Naive thymus-derived CD4-positive, alpha-beta T cell (primary cell): ENCODE data around the gene LRFN2. TPM values are rescaled to one million over a fixed set of nuclear protein-coding genes. Genes with fewer than 3 reads are reported as not detected.

ENCODE experiments used
- ATAC-seq: fragments of 150-1000 bp; cut with Tn5 transposase; 2 replicates; pipeline ENCODE4 v1.10.0; 2021; ENCODE audit warnings: mild to moderate bottlenecking, moderate library complexity
- CTCF ChIA-PET: fragments of 350-600 bp; sonication (Branson Sonifier 250); formaldehyde crosslinking; loops from one replicate; lab custom pipeline; 2021; ENCODE audit warnings: antibody characterized with exemption; lab: Charles Lee
- POLR2A ChIA-PET: fragments of 350-600 bp; sonication (Branson Sonifier 250); formaldehyde crosslinking; loops from one replicate; lab custom pipeline; 2021; ENCODE audit warnings: antibody characterized with exemption, inconsistent platforms; lab: Charles Lee
- DNase-seq, 9 donors: peaks; one replicate each; pipeline versions ENCODE4 v3.0.0 to v3.0.0-alpha.2; 2020 to 2022; ENCODE audit warnings: mixed read lengths in 1 of 9
- H3K27ac ChIP-seq: one replicate; pipeline ENCODE4 v1.7.0; 2013; ENCODE audit warnings: mild to moderate bottlenecking, low read depth, low read length, moderate library complexity
- H3K27me3 ChIP-seq, 2 donors: one replicate each; pipeline ENCODE4 v1.7.0; 2013; ENCODE audit warnings: low read length in 2 of 2, mild to moderate bottlenecking in 2 of 2, moderate library complexity in 2 of 2; ENCODE audit not compliant: control insufficient read depth in 2 of 2, insufficient read depth in 2 of 2
- H3K36me3 ChIP-seq, 3 experiments: 1 replicate in 2 of 3; 2 replicates in 1 of 3; pipeline ENCODE4 v1.7.0; 2013; ENCODE audit warnings: low read length in 3 of 3, mild to moderate bottlenecking in 3 of 3, moderate library complexity in 1 of 3; ENCODE audit not compliant: insufficient read depth in 3 of 3, control insufficient read depth in 2 of 3
- H3K4me1 ChIP-seq, 2 donors: one replicate each; pipeline ENCODE4 v1.7.0; 2013; ENCODE audit warnings: low read length in 2 of 2, mild to moderate bottlenecking in 2 of 2, moderate library complexity in 1 of 2; ENCODE audit not compliant: control insufficient read depth in 2 of 2, insufficient read depth in 2 of 2
- H3K4me3 ChIP-seq: 2 replicates; pipeline ENCODE4 v1.7.0; 2013; ENCODE audit warnings: mild to moderate bottlenecking, low read length
- H3K9me3 ChIP-seq, 3 experiments: 1 replicate in 2 of 3; 2 replicates in 1 of 3; pipeline ENCODE4 v1.7.0; 2013; ENCODE audit warnings: low read length in 3 of 3; ENCODE audit not compliant: control insufficient read depth in 2 of 3
- H3K27ac Mint-ChIP-seq, 9 donors: one replicate each; pipeline ENCODE4 v1.8.0; 2020 to 2022; ENCODE audit warnings: mixed read lengths in 9 of 9, mild to moderate bottlenecking in 8 of 9, moderate library complexity in 5 of 9, inconsistent platforms in 2 of 9
- H3K27me3 Mint-ChIP-seq, 5 donors: one replicate each; pipeline ENCODE4 v1.8.0; 2021 to 2022; ENCODE audit warnings: mixed read lengths in 5 of 5, mild to moderate bottlenecking in 1 of 5
- H3K36me3 Mint-ChIP-seq, 5 donors: one replicate each; pipeline ENCODE4 v1.8.0; 2020 to 2022; ENCODE audit warnings: mixed read lengths in 5 of 5, mild to moderate bottlenecking in 3 of 5, inconsistent platforms in 1 of 5
- H3K4me1 Mint-ChIP-seq, 7 donors: one replicate each; pipeline ENCODE4 v1.8.0; 2020 to 2022; ENCODE audit warnings: mixed read lengths in 7 of 7, mild to moderate bottlenecking in 3 of 7, inconsistent platforms in 1 of 7
- H3K4me3 Mint-ChIP-seq, 10 donors: one replicate each; pipeline ENCODE4 v1.8.0; 2020 to 2022; ENCODE audit warnings: mild to moderate bottlenecking in 10 of 10, mixed read lengths in 10 of 10, moderate library complexity in 6 of 10, inconsistent platforms in 2 of 10
- H3K9me3 Mint-ChIP-seq, 11 donors: one replicate each; pipeline ENCODE4 v1.8.0; 2020 to 2022; ENCODE audit warnings: mixed read lengths in 11 of 11, mild to moderate bottlenecking in 4 of 11, inconsistent platforms in 1 of 11, moderate library complexity in 1 of 11
- intact Hi-C, 2 donors: fragments of 100-400 bp; cut with micrococcal nuclease; formaldehyde crosslinking; loops; one replicate each; pipeline ENCODE4 v1.15.1; 2023
- polyA plus RNA-seq, 2 donors: library from polyadenylated mRNA; unstranded; fragments of 300-500 nt; fragmentation: Illumina TruSeq; gene quantifications; one replicate each; pipeline ENCODE4 v1.2.3, GENCODE V29; 2021
- total RNA-seq, 6 experiments: library from RNA in 5 of 6; stranded (reverse) in 5 of 6; gene quantifications; 1 replicate in 5 of 6; 2 replicates in 1 of 6; pipeline ENCODE4 v1.2.3 and lab custom pipeline; 2021 to 2026

LRFN2 gene
- total and polyA plus RNA-seq, 7 experiments from 2014 or later, result 0.13 to 4.6 (median 0.43) TPM; not detected in 2

- Mint-ChIP-seq H3K4me3 (no peak overlapping the region), H3K27ac (no peak overlapping the region), H3K27me3 (peaks cover 0 to 43% (median 0%) of the 10 kb centered on the region in 5 donors), H3K4me1 (peaks cover 0 to 10% (median 0%) of the 10 kb centered on the region in 7 donors), H3K9me3 (no peaks in the 10 kb centered on the region), H3K36me3 (peaks cover 0 to 2% (median 0%) of the 10 kb centered on the region in 5 donors)
- Histone ChIP-seq H3K27ac (no peak overlapping the region), H3K27me3 (no peaks in the 10 kb centered on the region), H3K36me3 (no peaks in the 10 kb centered on the region), H3K4me1 (no peaks in the 10 kb centered on the region), H3K9me3 (no peaks in the 10 kb centered on the region), H3K4me3 (no peak overlapping the region)
- ChIA-PET CTCF (no interaction called here), POLR2A (interaction anchor here (0.8 kb wide), 1 partner anchor 59 kb away, joined by 3 read pairs; no protein-coding TSS in a partner anchor)
- DNase-seq (no peak), ATAC-seq (no peak)
- intact Hi-C loops, result no loop called here
Observed at GRCh38 chr6:40426346-40427066, 160.7 kb downstream of the LRFN2 start.

- H3K4me1 Mint-ChIP-seq, result peaks cover 0 to 10% (median 0%) of the 10 kb centered on the region in 7 donors
- ChIA-PET CTCF (no interaction called here), POLR2A (no interaction called here)
- no peaks in the 10 kb centered on the region for H3K9me3 Mint-ChIP-seq
- Histone ChIP-seq H3K27ac (no peak overlapping the region), H3K4me3 (no peak overlapping the region), H3K36me3 (no peaks in the 10 kb centered on the region), H3K27me3 (no peaks in the 10 kb centered on the region), H3K9me3 (no peaks in the 10 kb centered on the region), H3K4me1 (no peaks in the 10 kb centered on the region)
- peaks cover 0 to 51% (median 0%) of the 10 kb centered on the region in 5 donors for H3K27me3 Mint-ChIP-seq
- DNase-seq (no peak), ATAC-seq (no peak)
- no peak overlapping the region for H3K27ac Mint-ChIP-seq
- H3K4me3 Mint-ChIP-seq, result no peak overlapping the region
- intact Hi-C loops, result no loop called here
- H3K36me3 Mint-ChIP-seq, result peaks cover 0 to 2% (median 0%) of the 10 kb centered on the region in 5 donors
Observed at GRCh38 chr6:40425192-40425919, 161.8 kb downstream of the LRFN2 start.

- Mint-ChIP-seq H3K4me3 (no peak overlapping the region), H3K27me3 (peaks cover 0 to 39% (median 0%) of the 10 kb centered on the region in 5 donors), H3K9me3 (peaks cover 0 to 3% (median 0%) of the 10 kb centered on the region in 11 donors), H3K27ac (no peak overlapping the region), H3K4me1 (peaks cover 0 to 19% (median 0%) of the 10 kb centered on the region in 7 donors), H3K36me3 (peaks cover 0 to 4% (median 0%) of the 10 kb centered on the region in 5 donors)
- Histone ChIP-seq H3K36me3 (no peaks in the 10 kb centered on the region), H3K4me3 (no peak overlapping the region), H3K4me1 (no peaks in the 10 kb centered on the region), H3K27me3 (no peaks in the 10 kb centered on the region), H3K9me3 (no peaks in the 10 kb centered on the region), H3K27ac (no peak overlapping the region)
- DNase-seq (no peak), ATAC-seq (no peak)
- ChIA-PET CTCF (no interaction called here), POLR2A (no interaction called here)
- intact Hi-C loops, result no loop called here
Observed at GRCh38 chr6:40422046-40422445, 165.1 kb downstream of the LRFN2 start.

- H3K27ac Mint-ChIP-seq, result no peak overlapping the region
Observed at GRCh38 chr6:40419946-40420728, 167.0 kb downstream of the LRFN2 start.

GRCh38 chr6:40419377-40419776, 167.8 kb downstream of the LRFN2 start:
- no peak for DNase-seq
- no peak overlapping the region for H3K27ac ChIP-seq
- CTCF ChIA-PET, result interaction anchor here (0.7 to 1.0 kb wide), 2 partner anchors 10 to 18 kb away, joined by 3 read pairs; no protein-coding TSS in a partner anchor
- no peak for ATAC-seq
- H3K27me3 ChIP-seq, result no peaks in the 10 kb centered on the region
- no peaks in the 10 kb centered on the region for H3K9me3 ChIP-seq
- peaks cover 0 to 3% (median 0%) of the 10 kb centered on the region in 11 donors for H3K9me3 Mint-ChIP-seq
- peaks cover 0 to 2% (median 0%) of the 10 kb centered on the region in 5 donors for H3K36me3 Mint-ChIP-seq
- peaks cover 0 to 33% (median 0%) of the 10 kb centered on the region in 5 donors for H3K27me3 Mint-ChIP-seq
- no peaks in the 10 kb centered on the region for H3K36me3 ChIP-seq
- no peak overlapping the region for H3K27ac Mint-ChIP-seq
- POLR2A ChIA-PET, result no interaction called here
- H3K4me3 Mint-ChIP-seq, result no peak overlapping the region
- no peaks in the 10 kb centered on the region for H3K4me1 ChIP-seq
- intact Hi-C loops, result no loop called here
- no peak overlapping the region for H3K4me3 ChIP-seq
- peaks cover 0 to 19% (median 0%) of the 10 kb centered on the region in 7 donors for H3K4me1 Mint-ChIP-seq

More at GRCh38 chr6:40419946-40420728, 167.0 kb downstream of the LRFN2 start:
- no peak overlapping the region for H3K4me3 ChIP-seq
- H3K27me3 ChIP-seq, result no peaks in the 10 kb centered on the region
- POLR2A ChIA-PET, result no interaction called here
- no peak overlapping the region for H3K27ac ChIP-seq
- Mint-ChIP-seq H3K9me3 (peaks cover 0 to 3% (median 0%) of the 10 kb centered on the region in 11 donors), H3K27me3 (peaks cover 0 to 36% (median 0%) of the 10 kb centered on the region in 5 donors), H3K36me3 (peaks cover 0 to 4% (median 0%) of the 10 kb centered on the region in 5 donors), H3K4me1 (peaks cover 0 to 19% (median 0%) of the 10 kb centered on the region in 7 donors), H3K4me3 (no peak overlapping the region)
- ATAC-seq (no peak), DNase-seq (no peak)
- intact Hi-C loops, result no loop called here
- CTCF ChIA-PET, result interaction anchor here (1.0 kb wide), 1 partner anchor 17 kb away, joined by 3 read pairs; no protein-coding TSS in a partner anchor
- H3K4me1 ChIP-seq, result no peaks in the 10 kb centered on the region
- H3K9me3 ChIP-seq, result no peaks in the 10 kb centered on the region
- H3K36me3 ChIP-seq, result no peaks in the 10 kb centered on the region

- no peak overlapping the region for H3K4me3 Mint-ChIP-seq
- Histone ChIP-seq H3K9me3 (no peaks in the 10 kb centered on the region), H3K4me1 (no peaks in the 10 kb centered on the region), H3K27ac (no peak overlapping the region), H3K27me3 (no peaks in the 10 kb centered on the region), H3K4me3 (no peak overlapping the region), H3K36me3 (no peaks in the 10 kb centered on the region)
- no peak overlapping the region for H3K27ac Mint-ChIP-seq
- intact Hi-C loops, result no loop called here
- POLR2A ChIA-PET, result no interaction called here
- CTCF ChIA-PET, result no interaction called here
- peaks cover 0 to 2% (median 0%) of the 10 kb centered on the region in 5 donors for H3K36me3 Mint-ChIP-seq
- peaks cover 0 to 22% (median 0%) of the 10 kb centered on the region in 7 donors for H3K4me1 Mint-ChIP-seq
- DNase-seq, result no peak
- H3K9me3 Mint-ChIP-seq, result peaks cover 0 to 3% (median 0%) of the 10 kb centered on the region in 11 donors
- H3K27me3 Mint-ChIP-seq, result peaks cover 0 to 20% (median 0%) of the 10 kb centered on the region in 5 donors
- no peak for ATAC-seq
Observed at GRCh38 chr6:40417031-40417430, 170.1 kb downstream of the LRFN2 start.
